Midbrain (tissue), 1 donor: ENCODE measurements around the gene CDH23.
A peak's percentile ranks its signal among the peaks of the same experiment; 100 is the strongest.

ENCODE experiments used
- DNase-seq: peaks from one replicate; lab custom pipeline; 2025; lab: John Stamatoyannopoulos, UW

Gene CDH23

DNA sequence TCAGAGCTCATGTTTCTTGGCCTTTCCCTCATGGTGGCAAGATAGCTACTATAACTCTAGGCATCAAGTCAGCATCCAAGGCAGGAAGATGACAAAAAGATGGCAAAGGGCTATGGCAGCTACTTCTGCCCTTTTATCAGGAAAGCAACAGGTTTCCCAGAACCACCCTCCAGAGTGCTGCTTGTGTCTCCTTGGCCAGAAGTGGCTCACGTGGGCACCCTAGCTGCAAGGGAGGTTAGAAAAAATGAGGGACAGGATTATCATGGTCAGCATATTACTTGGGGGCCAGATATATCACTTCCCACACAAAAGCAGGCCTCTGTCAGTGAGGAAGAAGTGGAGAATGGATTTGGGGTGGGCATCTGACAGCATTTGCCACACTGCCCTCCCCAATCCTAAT is 347.1 kb downstream of the CDH23 start:
- no peak for DNase-seq

DNA sequence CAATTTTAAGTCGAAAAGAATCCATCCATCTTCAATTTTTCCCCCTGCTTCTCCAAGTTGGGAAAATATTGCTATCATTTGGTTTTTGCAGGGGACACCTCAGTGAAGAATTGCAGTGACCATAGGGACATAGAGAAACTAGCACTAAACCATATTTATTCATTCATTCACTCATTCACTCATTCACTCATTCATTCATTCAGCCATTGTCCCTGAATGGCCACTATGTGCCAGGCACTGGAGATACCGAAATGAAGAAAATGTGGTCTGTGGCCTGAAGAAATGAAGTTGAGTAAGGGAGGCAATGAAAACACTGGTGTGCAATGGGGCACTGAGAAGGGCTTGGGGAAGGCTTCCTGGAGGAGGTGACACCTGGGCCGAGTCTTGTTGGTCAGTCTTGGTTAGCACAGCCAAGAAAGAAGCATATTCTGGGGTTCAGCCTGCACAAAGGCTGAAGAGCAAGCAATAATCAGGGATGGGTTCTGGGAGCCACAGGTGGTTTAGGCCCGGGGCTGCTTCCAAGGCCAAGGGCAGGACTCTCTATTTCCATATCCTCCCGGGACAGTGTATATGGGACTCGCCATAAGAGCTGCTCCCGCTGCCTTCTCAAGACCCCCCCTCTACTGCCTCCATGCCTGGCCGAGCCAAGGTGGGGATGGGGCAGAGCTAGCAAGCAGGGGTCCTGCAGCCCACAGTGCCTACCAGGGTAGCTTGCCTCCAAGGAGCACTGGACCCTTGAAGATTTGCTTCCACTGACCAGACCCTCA is 348.4 kb downstream of the CDH23 start:
- no peak for DNase-seq

DNA sequence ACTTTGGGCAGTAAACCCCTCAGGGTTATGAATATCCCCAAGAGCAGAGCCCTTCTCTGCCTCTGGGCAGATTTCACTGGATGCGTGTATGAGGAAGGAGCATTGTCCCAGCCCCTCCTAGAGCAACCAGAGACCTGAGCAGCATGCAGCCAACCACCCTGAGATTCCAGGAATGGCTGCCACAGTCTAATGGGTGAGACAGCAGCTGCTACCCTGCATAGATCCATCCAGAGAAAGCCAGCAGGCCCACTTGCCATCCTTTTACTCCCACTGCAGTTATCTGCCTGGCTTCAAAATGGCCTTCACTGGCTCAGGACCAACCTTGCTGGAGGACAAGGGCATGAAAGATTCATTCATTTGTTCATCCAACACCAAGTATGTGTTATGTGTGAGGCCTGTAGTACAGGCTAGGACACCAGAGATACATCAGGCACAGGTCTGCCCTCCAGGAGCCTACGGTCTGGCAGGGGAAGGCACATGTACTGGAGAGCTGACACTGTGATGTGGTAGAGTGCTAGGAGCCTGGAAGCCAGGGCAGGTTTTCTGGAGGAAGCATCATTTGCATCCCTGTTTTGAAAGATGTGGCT is 349.0 kb downstream of the CDH23 start:
- no peak for DNase-seq

DNA sequence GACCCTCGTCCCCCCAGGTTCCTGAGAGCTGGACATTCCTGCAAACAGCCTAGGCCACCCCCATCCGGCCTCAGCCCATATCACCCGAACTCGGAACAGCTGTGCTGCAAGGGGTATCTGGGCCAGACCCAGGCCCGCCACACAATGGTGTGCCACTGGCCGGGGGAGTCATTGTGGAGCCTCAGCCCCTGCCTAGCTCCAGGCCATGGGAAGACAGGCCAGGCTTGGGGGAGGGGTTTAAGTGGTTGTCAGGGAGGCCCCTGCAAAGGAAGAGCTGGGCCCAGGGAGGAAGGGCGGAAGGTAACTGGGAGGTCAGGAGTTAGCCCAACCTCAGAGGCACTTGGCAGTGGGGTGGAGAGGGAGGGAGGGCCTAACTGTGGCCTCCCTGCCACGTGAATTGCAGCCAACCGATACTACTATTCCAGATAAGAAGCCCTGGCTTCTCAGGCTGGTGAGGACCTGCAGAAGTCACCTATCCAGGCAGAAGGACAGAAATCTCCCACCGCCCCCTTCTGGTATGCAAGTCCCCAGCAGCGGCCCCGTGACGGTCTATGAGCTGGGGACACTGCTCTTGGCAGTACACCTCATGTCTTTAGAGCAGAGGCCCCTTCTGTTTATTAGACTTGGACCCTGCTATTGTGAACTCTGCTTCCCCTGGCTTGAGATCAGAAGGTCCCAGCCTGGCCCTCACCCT is 349.8 kb downstream of the CDH23 start:
- no peak for DNase-seq

DNA sequence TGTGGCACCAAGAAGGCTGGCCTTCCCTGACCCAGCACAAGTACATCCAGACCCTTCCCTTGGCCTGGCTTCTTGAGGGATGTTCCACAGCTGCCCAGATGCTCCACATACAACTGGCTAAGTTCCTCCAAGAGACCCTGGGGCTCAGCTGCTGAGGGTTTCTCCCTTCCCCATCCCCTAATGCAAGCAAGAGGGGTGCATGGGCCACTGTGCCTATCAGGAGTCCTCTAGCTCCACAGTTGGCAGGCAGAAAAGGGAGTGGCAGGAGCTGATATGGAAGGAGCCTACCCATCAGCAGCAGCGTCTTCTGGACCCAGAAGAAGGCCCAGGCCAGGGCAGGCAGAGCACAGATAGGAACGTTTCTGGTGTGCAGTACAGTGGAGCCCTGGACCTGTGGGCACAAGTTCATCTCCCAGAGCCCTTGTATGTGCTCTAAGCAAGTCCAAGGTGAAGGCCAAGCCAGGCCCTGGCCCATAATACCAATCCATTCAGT is 350.4 kb downstream of the CDH23 start:
- DNase-seq: no peak

DNA sequence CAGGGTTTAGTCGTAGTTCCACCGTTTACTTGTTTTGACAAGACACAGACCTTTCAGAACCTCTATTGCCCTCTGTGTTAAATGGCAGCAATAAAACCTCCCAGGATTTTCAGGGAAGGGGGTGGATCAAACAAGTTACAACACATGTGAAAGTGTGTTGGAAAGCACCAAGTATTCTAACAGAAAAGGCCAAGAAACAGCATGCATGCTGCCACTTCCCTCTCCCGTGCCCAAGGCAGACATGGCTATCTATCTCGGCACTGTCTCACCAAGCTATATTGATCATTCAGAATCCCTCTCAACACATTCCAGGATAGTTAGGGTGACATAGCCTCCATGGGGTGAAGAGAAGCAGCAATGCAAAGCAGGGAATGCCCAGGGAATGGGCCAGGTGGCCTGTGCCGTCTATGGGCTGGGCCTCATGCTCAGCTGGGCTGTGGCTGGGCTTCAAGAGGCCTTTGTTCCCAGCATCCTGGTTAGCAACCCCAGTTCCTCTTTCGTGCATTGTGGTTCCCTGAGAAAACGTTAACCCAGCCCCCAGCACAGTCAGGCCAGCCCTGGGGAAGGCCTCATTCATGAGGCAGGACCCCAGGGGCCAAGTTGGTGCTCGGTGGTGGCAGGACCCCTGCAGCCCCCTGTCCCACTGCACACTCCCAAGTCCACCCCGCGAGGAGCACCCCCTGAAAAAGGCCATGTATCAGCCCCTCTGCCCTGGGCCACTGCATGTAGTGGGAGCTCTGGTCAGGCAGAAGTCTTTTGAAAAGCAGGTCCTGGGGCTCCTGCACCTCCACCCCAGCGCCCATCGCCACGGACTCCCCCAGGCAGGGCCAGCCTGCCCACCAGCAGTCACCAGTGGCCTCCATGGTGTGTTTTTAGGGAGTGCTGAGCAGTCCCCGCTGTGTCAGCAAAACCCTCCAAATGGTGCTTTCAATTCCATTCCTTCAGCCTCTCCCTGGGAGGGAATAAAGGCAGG is 351.1 kb downstream of the CDH23 start:
- DNase-seq: no peak

DNA sequence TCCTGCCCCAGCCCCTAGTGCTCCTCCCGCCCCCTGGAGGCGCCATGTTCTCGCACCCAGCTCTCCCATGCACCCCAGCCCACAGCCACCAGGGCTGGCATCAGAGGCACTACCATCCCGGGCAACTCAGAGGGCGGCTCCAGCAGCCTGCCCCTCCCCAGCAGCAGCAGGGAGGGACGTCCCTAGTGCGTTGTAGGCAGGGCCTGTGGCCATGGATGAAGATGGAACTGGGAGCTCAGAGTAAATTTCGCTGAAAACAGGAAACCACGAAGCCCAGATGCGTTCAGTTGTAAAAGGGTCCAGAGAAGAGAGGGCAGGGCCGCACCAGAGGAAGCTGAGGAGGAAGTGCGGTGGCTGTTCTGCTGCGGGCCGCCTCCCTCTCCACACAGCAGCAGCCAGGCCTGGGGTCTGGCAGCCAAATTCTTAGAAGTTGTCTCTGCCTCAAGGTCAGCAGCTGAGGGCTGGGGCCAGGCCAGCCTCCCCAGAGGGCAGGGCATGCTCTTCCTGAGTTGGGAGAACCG is 352.0 kb downstream of the CDH23 start:
- peak; percentile 69 for DNase-seq

DNA sequence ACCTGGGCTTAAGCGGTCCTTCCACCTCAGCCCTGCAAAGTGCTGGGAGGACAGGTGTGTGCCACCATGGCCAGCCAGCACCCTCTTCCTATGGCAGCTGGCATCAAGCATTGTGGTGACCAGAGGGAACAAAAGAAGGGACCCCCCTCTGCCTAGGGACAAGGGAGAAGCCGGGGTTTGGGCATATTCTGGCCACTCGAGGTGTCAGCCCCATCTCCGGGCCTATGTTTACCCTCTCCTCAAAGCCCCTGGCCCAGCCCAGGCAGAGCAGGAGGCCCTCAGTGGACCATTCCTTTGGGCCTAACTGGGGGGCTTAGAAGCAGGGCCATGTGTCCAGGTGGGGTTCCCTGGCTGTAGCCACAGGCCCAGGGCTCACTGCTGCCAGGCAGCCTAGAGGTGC is 352.7 kb downstream of the CDH23 start:
- DNase-seq: no peak

DNA sequence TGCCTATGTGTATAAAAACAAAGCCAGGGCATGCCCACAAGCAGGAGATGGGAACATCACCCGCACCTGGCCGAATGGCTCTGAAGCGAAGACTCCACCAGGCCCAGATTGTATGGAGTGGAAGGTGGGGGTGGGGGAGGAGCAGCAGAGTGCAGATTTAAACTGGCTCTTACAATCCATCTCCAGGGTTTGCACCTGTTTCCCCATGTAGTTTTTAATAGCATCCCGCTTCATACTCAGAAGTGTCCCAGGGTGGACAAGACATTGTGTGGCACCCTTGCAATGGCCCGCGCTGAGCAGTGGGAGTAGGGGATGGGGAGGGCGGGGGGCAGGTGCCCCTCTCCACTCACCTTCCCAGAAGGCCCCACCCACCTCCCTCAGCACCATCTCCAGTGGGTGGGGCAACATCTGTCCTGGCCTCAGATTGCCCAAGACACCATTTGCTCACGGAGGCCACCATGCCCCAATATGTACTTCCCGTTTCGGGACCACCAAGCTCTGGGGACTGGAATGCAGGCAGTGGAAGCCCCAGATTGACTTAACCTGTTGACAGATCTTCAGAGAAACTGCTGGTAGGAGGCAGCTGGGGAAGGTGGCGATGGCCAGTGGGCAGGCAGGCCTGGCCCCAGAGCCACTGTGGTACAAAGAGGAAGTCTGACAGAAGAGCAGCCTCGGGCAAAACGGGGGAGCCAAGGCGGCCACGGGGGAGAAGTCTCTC is 353.6 kb downstream of the CDH23 start:
- no peak for DNase-seq

DNA sequence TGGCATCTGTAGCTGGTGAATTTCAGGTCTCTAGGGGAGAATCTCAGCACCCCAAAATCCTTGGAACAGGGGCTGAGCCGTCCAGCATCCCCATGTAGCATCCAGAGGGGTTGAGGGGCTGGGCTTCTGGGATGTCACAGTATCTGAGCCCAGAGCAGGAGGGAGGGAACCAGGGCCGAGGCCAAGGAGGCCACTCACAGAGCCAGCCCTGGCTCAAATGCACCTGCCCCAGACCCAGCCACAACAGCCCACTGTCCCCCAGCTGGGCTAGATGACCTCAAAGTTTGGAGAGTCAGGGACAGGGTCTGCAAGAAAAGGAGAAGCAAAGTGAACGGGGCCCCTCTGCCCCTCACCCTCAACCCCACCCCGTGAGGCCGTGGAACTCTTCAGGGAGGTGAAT is 354.3 kb downstream of the CDH23 start:
- no peak for DNase-seq

DNA sequence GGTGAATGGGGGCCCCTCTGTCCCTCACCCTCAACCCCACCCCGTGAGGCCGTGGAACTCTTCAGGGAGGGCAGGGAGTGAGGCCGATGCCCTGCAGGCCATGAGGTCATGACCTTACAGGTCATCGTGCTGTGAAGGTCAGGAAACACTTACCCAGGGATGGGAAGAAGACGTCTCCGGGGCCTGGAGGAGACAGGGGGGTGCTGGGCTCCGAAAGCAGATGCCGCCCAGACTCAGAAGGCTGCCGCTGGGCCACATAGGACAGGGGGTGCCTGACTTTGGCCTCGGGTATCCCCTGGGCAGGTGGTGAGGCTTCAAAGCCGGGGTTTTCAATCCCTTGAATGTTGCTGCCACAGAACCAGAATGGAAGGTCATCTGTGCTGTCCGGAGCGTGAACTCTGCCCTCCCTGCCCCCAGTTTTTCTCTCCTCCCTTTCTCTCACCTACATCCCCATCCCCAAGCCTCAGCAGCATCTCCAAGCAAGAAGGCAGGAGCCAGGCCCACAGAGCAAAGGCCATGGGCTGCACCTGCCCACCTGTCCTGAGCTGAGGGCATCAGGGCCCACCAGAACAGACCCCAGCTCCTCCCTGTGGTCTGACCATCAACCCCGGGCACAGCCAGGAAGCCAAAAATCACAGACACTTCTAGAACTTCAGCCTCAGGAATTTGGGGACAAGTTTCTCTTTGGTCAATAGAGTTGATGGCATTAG is 354.9 kb downstream of the CDH23 start:
- DNase-seq: no peak

DNA sequence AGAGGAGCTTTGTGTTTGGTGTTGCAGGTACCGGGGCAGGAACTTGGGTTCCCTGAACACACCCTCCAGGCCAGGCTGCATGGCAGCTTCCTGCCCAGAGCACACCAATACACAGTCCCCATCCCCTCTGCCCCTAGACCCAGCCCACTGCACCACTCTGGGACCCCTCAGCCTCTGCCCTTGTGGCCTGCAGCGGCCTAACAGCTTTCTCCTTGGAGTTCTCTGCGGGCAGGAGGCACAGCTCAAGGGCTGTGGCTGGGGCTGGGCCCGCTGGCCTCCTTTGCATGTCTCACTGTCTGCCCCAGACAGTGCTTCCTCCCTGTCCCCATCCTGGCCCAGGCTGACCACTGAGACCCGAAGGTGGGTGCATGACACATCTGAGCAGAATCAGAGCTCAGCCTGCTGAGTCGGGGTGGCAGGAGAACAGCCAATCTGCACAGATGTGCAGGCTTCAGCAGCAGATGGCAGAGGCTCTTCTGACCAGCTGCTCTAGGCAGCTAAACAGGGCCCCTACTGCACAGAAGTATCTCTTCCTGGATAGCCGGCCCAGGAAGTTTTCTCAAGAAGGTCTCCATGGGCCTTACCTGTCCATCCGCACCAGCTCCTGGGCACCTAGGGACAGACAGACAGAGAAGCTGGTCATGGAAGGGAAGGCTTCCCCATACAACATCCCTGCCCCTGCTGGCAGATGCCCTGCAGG is 355.8 kb downstream of the CDH23 start:
- no peak for DNase-seq

DNA sequence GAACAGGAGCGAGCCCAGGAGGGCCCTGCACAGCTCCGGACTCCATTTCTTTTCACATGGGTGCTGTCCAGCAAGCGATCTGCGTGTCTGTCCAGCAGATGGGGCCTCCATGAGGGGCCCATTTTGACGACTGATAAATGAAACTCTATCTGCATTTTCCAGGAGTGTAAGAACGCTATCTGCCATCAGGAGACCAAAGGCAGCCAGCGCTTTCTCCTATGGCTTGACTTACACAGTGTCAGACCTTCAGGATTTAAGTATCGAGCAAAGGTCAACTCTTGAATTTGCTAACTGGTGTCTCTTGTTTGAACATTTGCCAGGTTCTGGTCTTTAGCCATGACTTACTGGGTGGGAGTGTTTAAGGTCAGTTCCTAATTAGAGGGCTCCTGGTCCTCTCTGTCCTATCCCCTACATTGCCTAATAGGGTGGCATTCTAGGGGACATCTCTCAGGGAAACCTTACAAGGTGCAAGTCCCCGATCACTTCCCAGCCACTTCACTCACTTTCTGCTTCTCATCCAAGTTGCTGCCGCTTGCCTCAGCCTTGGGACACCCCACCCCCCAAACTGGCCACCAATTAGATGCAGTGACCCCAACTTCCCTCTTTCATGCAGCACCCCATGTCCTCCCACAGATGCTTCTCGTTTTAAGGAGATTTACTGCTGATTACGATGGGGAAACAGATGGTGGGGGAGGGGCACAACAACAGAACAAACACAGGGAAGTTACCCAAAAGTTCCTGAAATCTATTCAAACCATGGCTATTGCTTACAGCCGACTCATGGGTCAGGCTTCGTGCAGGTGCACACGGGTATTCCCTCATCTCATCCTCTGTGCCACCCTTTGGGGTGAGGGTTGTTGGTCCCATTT is 356.6 kb downstream of the CDH23 start:
- DNase-seq: no peak

DNA sequence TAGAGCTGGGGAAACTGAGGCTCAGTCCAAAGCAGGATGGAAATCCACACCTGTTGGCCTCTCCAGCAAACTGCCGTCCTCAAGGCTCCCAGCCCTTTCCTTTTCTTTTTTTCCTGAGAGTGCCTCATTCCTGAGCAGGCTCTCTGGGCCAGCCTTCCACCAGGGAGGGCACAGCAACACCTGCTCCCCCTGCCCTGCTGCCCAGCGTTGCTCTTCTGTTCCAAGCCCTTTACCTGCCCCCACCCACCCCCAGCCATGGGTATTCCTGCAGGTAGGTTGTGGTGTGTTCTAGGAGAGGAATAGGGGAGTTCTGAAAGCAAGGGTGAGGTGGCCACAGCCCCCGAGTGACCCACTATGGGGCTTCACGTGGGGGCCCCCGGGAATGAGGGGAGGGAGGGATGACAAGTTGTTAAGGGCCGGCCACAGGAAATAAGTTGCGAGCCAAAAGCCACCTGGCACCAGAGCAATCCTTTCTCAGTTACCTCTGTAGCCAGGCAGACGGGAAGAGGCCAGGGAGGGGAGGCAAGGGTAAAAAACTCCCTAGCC is 357.3 kb downstream of the CDH23 start:
- no peak for DNase-seq

DNA sequence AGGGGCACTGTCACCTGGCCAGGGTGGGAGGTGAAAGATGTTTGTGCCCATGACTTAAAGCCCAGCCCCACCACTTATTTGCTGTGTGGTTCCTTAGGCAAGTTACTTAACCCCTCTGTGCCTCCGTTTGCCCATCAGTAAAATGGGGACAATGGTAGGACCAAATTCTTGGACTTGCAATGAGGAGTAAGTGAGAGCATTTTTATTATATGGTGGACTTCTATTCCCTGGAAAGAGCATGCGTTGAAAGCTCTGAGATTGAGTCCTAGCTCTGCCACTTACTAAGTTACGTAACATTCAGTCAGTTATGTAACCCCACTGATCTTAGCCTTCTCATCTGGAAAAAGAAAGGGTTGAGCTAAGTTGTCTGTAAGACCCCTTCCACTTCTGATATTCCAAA is 357.8 kb downstream of the CDH23 start:
- DNase-seq: no peak

DNA sequence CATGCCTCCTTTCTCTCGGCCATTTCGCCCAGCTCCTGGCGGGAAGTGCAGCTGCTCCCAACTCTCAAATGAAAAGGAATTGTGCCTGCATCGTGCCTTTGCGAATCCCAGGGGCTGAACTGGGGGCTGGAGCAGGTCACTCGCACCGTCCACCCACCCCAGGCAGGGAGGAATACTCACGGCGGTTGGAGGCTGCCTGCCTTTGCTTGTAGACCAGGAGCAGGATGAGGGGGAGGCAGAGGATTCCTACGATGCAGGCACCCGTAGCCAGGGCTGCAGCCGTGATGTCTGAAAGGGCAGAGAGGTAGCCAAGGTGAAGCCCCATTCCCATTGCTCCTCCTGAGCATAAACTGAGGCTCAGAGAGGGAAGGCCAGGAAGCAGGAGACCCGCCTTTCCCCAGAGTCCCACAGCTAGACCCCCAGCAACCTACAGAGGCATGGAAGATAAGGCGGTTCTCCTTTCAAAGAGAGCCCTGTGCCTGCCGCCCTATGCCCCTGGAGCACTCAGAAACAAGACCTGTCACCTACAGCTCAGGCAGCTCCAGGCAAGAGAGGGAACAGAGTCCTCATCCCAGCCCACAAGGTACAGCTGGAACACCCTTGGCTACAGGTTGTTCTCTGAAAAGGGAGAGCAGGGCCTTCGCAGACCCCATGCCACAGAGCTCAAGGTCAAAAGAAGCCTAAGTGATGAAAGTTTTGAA is 358.6 kb downstream of the CDH23 start:
- DNase-seq: no peak

DNA sequence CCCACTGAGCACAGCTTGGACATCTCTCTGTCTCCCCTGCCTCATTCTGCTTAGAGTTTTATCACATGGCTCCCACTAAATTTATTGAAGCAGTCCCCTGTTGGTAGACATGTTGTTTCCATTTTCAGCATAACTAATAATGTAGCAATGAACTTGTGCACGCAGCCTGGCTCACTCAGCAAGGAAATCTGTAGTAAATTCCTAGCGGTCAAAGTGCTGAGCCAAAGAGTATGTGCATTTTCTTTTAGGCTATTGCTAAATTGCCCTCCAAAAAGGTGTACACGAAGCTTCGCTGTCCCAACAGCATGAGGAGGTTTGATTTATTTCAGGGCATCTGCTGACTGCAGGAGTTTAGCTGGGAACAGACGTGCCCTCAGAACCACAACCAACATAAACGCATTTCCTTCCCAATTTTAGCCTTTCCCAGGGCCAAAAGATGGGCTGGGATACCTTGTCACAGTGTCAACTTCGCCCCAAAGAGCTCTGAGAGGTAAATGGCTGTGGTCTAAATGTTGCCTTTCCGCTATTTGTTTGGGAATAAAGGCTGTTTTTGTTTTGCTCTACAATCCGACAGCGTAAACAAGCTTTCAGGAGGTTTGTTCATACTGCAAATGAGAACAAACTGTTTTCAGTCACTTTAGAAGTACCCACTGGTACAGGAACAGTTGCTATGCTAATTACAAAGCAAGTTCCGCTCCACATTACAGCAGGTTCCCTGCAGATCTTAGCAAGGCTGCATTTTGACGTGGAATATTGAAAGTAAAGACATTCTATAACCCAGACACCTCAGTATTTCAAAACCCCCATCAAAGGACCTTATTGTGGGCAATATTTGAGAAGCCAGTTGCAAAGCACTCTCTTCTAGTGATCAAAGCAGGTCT is 359.8 kb downstream of the CDH23 start:
- DNase-seq: peak; percentile 70
